Measurements from ENCODE around the gene ERO1B.
"Not testable (repeated sequence)": the region's sequence is repeated elsewhere in the genome, so short reads cannot be mapped to it uniquely, and the experiment has no call there.

Gene ERO1B

GRCh38 chr1:236281654-236282424, at the start of gene ERO1B:
Gene ERO1B, minus strand, starts transcription at chr1:236281958. Its CDS starts 175 bp downstream, at chr1:236281783.
- peak; percentile 96 for DNase-seq

DNA sequence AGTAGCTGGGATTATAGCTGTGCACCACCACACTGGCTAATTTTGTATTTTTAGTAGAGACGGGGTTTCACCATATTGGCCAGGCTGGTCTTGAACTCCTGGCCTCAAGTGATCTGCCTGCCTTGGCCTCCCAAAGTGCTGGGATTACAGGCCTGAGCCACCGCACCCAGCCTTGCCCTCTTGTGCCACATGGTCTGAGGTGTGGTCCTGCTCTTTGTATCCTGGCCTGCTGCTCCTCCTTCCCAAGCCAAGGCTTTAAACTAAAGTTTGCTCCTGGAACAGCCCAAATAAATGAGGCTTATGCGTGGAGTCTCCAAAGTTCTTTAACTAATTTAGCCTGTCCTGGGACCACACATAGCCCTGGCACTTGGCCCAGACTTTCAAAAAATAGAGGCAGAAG, 49.7 kb upstream of the ERO1B start:
- DNase-seq, result not testable (repeated sequence)

DNA sequence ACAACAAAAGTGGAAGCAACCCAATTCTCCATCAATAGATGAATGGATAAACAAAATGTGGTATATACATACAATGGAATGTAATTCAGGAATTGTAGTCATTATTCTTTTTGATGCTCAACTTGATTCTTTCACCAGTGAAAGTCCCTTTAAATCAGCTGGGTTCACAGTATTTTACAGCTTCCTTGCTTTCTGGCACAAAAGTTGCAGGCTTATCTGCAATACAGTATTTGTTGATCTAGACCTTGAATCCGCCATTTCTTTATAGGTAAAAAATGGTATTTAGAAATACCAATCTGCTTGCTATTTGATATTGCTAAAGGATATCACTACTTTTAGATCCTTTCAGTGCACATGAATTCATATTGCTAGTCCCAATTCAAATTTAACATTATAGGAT, 44.7 kb upstream of the ERO1B start:
- DNase-seq, result no peak

- DNase-seq, result no peak
Measured at GRCh38 chr1:236325567-236325966, 43.8 kb upstream of the ERO1B start.

- no peak for DNase-seq
Measured at GRCh38 chr1:236323819-236324411, 42.2 kb upstream of the ERO1B start.

DNA sequence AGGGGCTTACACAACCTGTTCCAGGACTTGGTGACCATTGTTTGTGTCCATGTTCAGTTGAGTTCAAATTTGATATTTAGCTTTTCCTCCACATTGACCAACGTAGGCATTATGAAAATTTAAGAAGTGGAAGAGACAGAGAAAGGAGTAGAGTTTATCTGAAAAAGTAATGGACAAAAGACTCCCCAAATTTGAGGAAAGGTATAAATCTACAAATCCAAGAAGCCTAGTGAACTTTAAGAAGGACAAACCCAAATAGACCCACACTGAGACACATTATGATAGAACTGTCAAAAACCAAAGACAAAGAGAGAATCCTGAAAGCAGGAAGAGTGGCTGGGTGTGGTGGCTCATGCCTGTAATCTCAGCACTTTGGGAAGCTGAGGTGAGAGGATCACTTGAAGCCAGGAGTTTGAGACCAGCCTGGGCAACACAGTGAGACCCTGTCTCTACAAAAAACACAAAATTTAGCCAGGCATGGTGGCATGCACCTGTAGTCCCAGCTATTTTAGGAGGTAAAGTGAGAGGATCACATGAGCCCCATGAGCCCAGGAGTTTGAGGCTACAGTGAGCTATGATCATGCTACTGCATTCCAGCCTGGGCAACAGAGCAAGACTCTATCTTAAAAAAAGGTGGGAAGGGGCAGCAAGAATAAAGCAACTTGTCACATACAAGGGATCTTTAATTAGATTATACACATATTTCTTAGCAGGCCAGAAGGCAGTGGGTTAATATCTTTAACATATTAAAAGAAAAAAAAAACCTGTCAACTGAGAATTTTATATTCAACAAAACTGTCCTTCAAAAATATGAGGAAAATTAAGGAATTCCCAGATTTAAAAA, 41.0 kb upstream of the ERO1B start:
- no peak for DNase-seq

DNA sequence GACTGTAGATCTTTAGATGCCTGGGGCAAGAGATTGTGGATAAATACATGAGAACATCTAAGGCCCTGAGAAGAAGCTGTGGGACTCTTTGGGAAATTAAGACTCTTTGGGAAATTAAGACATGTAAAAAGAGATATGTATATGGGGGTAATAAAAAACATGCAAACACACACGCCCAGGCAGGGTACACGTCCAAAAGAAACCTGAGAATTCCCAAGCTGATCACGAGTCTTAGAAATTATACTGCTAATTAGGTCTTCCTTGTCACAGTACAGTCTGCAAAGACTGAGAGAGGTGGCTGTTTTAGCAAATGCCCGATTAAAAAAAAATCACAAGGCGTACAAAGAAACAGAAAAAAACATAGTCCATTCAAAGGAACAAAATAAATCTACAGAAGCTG, 39.3 kb upstream of the ERO1B start:
- DNase-seq, result no peak

- no peak for DNase-seq
Measured at GRCh38 chr1:236320671-236321070, 38.9 kb upstream of the ERO1B start.

DNA sequence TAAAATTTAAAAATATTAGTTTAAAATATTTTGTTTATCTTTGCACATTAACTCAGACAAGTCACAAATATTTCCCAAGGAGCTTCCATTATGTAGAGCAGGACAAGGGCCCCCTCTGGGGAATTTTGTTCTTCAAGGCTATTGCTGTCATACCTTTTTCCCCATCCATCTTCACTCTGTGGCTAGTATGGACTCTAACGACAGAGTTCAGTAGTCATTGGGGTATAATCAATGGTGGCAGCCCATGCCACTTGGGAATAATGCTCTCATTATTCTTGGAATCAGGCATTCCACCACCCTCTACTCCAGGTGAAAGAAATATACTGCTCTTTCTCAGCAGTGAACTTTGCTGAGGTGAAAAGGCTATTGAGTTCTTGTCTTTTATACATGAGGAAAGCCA, 38.5 kb upstream of the ERO1B start:
- no peak for DNase-seq

DNA sequence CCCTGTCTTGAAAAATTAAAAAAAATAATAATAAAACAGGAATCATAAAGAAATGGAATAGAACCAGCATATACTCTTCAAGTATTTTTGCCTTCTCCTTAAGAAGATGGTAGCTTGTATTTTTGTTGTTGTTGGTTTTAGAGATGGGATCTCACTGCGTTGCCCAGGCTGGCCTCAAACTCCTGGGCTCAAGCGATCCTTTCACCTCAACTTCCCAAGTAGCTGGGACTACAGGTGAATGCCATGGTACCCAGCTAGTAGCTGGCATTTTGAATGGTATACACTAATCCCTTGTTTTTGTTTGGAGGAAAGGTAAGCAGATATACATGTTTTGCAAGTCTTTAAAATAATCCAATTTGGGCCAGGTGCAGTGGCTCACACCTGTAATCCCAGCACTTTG, 34.7 kb upstream of the ERO1B start:
- no peak for DNase-seq

DNA sequence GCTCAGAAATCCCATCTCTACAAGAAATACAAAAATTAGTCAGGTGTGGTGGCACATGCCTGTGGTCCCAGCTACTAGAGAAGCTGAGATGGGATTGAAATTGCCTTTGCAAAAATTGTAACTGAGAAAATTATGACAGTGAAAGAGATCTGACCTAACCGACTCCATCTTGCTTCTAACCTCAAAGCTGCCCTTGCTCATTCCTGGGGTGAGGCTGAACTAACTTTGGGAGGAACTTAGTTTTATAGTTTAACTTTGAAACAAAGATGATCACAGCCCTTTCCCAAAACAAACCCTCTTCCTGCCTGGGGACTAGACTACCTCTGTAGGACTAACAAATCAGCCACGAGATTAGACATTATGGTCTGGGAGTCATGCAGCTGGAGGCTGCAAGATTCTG, 33.8 kb upstream of the ERO1B start:
- DNase-seq, result no peak

- no peak for DNase-seq
Measured at GRCh38 chr1:236315092-236315491, 33.3 kb upstream of the ERO1B start.

GRCh38 chr1:236314050-236314449, 32.3 kb upstream of the ERO1B start:
- not testable (repeated sequence) for DNase-seq

- DNase-seq, result no peak
Measured at GRCh38 chr1:236313427-236313826, 31.7 kb upstream of the ERO1B start.

DNA sequence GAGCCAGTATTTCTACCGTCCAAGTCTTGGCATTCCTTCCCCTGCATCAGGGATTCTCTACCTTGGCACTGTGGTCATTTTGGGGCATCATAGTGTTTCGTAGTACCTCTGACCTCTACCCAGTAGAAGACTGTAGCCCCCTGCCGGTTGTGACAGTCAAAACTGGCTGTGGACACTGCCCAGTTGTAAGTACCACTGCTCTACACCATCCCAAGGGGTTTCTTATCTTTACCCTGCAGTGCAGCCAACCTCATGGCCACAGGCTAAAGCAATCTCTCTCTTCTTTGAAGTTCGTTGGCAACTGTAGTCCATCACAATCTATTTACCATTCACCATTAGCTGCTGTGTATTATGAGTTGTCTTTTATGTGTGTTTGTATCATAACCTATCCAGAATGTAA, 29.3 kb upstream of the ERO1B start:
- no peak for DNase-seq

GRCh38 chr1:236308827-236309226, 27.1 kb upstream of the ERO1B start:
- DNase-seq, result no peak

DNA sequence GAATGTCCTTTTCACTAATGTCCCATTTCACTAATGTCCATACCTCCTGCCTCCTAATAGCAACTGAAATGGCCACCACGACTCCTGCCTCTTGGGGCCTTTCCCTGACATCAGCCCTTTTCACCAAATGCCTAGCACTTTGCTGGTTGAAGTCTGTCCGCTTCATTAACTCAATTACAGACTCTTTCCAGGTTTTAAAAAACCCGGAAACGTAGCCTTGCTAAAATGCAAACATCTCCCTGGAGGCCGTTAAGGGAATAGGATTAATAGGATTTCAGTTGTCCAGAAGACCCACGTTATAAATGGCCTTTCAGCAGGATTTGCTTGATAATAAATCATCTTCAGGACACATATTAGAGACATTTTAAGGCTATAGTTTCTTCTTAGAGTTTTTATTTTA, 25.7 kb upstream of the ERO1B start:
- DNase-seq, result no peak

DNA sequence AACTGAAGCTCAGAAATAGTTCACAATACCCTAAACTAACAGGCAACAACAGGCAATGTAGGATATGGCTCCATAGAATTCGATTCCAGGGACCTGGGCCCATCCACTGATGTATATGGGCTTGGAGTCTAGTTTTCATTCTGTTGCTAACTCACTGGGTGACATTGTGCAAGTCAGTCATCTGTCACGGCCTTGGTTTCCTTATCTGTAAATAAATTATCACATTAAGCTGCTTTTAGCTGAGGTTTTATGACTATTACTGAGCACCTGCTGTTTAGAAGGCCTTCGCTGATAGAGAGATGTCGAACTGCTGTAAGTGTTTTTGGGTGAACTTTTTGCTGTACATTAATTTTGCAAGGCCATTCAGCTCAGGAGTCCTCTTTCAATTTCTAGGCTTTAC, 22.9 kb upstream of the ERO1B start:
- no peak for DNase-seq

DNA sequence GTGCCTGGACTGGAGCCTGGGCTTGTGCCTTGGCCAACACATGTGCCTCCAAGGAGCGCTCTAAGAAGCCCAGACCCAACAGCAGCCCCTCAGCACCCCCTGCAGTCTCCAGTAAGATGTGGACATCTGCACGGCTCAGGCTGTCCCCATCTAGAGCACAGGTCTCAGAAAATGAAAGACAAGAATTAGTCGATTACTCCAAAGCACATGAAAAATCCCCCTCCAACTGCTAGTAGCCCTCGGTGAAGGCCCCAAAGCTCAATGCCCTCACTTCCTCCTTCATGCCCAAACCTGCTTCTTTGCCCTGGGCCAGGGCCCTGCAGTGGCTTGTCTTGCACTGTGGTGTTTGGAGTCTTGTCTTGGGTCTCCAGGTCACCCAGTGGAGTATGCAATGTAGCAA, 21.9 kb upstream of the ERO1B start:
- DNase-seq, result no peak

- DNase-seq, result no peak
Measured at GRCh38 chr1:236302941-236303340, 21.2 kb upstream of the ERO1B start.

DNA sequence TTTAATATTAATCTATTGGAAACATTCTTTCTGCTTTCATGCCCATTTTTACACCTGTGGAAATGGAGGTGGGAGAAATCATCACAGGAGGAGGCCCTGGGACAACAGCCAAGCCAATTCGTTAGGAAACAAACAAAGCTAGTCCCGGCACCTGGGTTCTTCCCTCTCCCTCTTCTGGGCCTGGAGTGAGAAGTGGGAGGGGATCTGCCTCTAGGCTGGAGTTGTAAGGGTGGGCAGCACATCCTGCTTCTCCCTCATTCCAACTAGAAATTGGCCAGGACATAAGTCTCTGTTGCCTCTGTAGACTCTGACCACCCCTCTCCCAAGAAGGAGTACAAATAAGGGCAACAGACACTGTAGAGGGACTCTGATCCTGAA, 20.2 kb upstream of the ERO1B start:
- DNase-seq, result no peak

GRCh38 chr1:236301080-236301957, 19.6 kb upstream of the ERO1B start:
- DNase-seq, result no peak

DNA sequence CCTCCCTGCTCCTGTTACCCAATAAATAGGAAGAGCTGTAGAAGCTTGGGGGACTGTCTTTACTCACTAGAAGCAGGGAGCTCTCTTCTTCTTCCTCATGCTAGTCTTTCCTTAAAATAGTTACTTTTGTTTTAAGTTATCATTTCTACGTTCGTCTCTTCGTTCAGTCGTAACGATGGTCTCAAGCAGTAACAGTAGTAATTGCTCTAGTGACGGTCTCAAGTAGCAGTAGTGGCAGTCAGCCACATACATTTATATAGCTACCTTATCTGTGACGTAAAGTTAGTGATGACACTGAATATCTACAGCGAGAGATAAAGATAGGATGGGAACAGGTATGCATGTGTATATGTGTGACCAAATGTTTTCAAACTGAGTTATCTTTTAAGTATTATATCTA, 15.4 kb upstream of the ERO1B start:
- no peak for DNase-seq
